GM18502 (cell line): ENCODE data around the gene CALM1.
A peak's percentile ranks its signal among the peaks of the same experiment; 100 is the strongest.

Experiments used
- ATAC-seq: cut with Tn5 transposase; IDR thresholded peaks from one replicate; pipeline ENCODE4 v1.9.1; 2021; ENCODE audit warnings: mild to moderate bottlenecking; ENCODE audit not compliant: unreplicated experiment, poor library complexity

The CALM1 gene

GRCh38 chr14:90438841-90439240, 42.0 kb downstream of the CALM1 start:
- ATAC-seq: no peak

GRCh38 chr14:90440021-90440451, 43.2 kb downstream of the CALM1 start:
- no peak for ATAC-seq

GRCh38 chr14:90440592-90440991, 43.8 kb downstream of the CALM1 start:
- no peak for ATAC-seq

GRCh38 chr14:90442388-90442787, 45.6 kb downstream of the CALM1 start:
- no peak for ATAC-seq

- no peak for ATAC-seq
These were observed 46.6 kb downstream of the CALM1 start for GRCh38 chr14:90443161-90444076.

- no peak for ATAC-seq
These were observed 47.4 kb downstream of the CALM1 start for GRCh38 chr14:90444077-90444696.

GRCh38 chr14:90445011-90445410, 48.2 kb downstream of the CALM1 start:
- ATAC-seq: no peak

GRCh38 chr14:90446405-90446804, 49.6 kb downstream of the CALM1 start:
- no peak for ATAC-seq

- ATAC-seq: no peak
These were observed 51.1 kb downstream of the CALM1 start for GRCh38 chr14:90447720-90448497.

GRCh38 chr14:90449411-90449810, 52.6 kb downstream of the CALM1 start:
- no peak for ATAC-seq

GRCh38 chr14:90450151-90450550, 53.3 kb downstream of the CALM1 start:
- ATAC-seq: no peak

GRCh38 chr14:90450667-90451066, 53.8 kb downstream of the CALM1 start:
- no peak for ATAC-seq

- no peak for ATAC-seq
These were observed 54.6 kb downstream of the CALM1 start for GRCh38 chr14:90451443-90451842.

GRCh38 chr14:90451961-90452360, 55.1 kb downstream of the CALM1 start:
- peak; percentile 38 for ATAC-seq

- ATAC-seq: peak; percentile 52
These were observed 55.5 kb downstream of the CALM1 start for GRCh38 chr14:90452366-90452765.

GRCh38 chr14:90453401-90453951, 56.6 kb downstream of the CALM1 start:
- no peak for ATAC-seq

- no peak for ATAC-seq
These were observed 57.5 kb downstream of the CALM1 start for GRCh38 chr14:90454041-90455000.

GRCh38 chr14:90455100-90455571, 58.3 kb downstream of the CALM1 start:
- ATAC-seq: no peak

GRCh38 chr14:90456551-90456950, 59.7 kb downstream of the CALM1 start:
- ATAC-seq: no peak
